H4 (cell line): Measurements from ENCODE around the gene TAF10. TPM values are rescaled to one million over a fixed set of nuclear protein-coding genes. Genes with fewer than 3 reads are reported as not detected.

Experiments
- total RNA-seq: library from RNA; depleted of rRNA; stranded (reverse); fragments of >200 nt; shearing (Covaris generic); gene quantifications from 2 replicates; pipeline ENCODE4 v1.2.3, GENCODE V29; 2014; rRNA removed

TAF10 gene
- total RNA-seq, 1 experiment from 2014 or later, result 142 TPM

Other genes starting within 250 kb of the TAF10 start
- gene SMPD1, start 221.7 kb downstream of the TAF10 start, total RNA-seq, result 44.5 and 80.7 TPM in 2 replicates
- 5.2 and 6.3 TPM in 2 replicates for gene APBB1, start 193.1 kb downstream of the TAF10 start, total RNA-seq
- 0.72 TPM in 1 of 2 replicates, not detected in the other for gene HPX, start 171.2 kb downstream of the TAF10 start, total RNA-seq
- gene TRIM3, start 138.3 kb downstream of the TAF10 start, total RNA-seq, result 10.6 and 15.1 TPM in 2 replicates
- gene ARFIP2, start 130.9 kb downstream of the TAF10 start, total RNA-seq, result 83.1 and 92.4 TPM in 2 replicates
- 44.4 and 45.7 TPM in 2 replicates for gene TIMM10B, start 130.7 kb downstream of the TAF10 start, total RNA-seq
- 0.90 and 1.2 TPM in 2 replicates for gene DNHD1, start 114.9 kb downstream of the TAF10 start, total RNA-seq
- 20.7 and 21.6 TPM in 2 replicates for gene RRP8, start 8.6 kb downstream of the TAF10 start, total RNA-seq
- 139 and 144 TPM in 2 replicates for gene ILK, start 8.4 kb downstream of the TAF10 start, total RNA-seq
- gene TPP1, start 7.2 kb upstream of the TAF10 start, total RNA-seq, result 26.3 and 29.1 TPM in 2 replicates
- gene DCHS1, start 43.6 kb upstream of the TAF10 start, total RNA-seq, result 0.08 and 0.19 TPM in 2 replicates
- 98.8 and 99.5 TPM in 2 replicates for gene MRPL17, start 71.1 kb upstream of the TAF10 start, total RNA-seq
- gene OR2AG2, start 159.8 kb upstream of the TAF10 start, total RNA-seq, result 0.06 and 0.84 TPM in 2 replicates
- gene OR2AG1, start 170.8 kb upstream of the TAF10 start, total RNA-seq, result not detected in 2 replicates
- 0.43 TPM in 1 of 2 replicates, not detected in the other for gene OR6A2, start 187.5 kb upstream of the TAF10 start, total RNA-seq
- not detected in 2 replicates for gene OR10A5, start 233.5 kb upstream of the TAF10 start, total RNA-seq